Activated CD8-positive, alpha-beta memory T cell treated with anti-CD3 and anti-CD28 coated beads, Interleukin-2, amount 50 U/mL, for 24 hours (primary cell): ENCODE data around the gene FNDC11.
A peak's percentile ranks its signal among the peaks of the same experiment; 100 is the strongest.

Source experiments
- DNase-seq: peaks from one replicate; pipeline ENCODE4 v3.0.0-alpha.2; 2020; ENCODE audit errors: extremely low read depth

FNDC11 gene

DNA sequence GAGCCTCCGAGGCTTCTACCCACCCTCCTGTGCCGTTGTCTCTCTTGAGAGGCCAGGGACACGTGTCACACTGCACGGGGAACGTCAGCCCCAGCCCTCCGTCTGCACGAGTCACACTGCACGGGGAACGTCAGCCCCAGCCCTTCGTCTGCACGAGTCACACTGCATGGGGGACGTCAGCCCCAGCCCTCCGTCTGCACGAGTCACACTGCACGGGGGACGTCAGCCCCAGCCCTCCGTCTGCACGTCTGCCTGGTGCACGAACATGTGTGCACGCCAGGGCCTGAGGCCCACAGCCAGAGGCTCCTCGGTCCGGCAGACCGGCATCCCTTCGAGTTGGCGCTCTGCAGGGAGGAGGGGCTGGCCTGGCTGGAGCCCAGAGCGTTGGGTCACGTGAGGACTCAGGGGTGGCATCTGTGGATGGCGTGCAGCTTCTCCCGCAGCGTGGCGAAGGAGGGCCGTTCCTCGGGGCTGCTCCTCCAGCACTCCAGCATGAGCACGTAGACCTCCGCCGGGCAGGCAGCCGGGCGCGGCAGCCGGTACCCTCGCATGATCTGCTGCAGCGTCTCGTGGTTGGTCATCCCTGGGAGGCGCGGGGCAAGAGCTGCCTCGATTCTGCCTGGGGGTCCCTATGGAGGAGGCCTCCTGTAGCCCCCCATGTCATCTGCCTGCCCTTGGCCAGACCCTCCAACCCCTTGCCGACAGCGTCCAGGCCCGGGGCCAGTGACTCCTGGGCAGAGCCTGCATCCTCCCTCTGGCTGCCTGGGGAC lies 13.4 kb upstream of the FNDC11 start:
- DNase-seq, result no peak

DNA sequence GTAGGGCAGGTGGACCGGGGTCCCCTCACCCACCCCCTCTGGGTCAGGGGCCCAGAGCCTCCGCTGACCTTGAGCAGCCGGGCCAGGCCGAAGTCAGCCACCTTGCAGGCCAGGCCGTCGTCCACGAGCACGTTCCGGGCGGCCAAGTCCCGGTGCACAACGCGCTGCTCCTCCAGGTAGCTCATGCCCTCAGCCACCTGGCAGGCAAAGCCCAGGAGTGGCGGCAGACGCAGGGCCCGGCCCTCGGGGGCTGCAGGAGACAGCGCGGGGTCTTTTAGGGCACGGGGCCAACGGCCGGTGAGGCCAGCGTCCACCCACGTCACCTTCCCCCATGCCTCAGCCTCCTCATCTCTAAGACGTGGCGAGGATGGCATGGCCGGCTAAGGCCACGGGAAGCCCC lies 12.6 kb upstream of the FNDC11 start:
- DNase-seq, result no peak

- DNase-seq, result no peak
These were observed 11.9 kb upstream of the FNDC11 start for GRCh38 chr20:63542031-63542559.

DNA sequence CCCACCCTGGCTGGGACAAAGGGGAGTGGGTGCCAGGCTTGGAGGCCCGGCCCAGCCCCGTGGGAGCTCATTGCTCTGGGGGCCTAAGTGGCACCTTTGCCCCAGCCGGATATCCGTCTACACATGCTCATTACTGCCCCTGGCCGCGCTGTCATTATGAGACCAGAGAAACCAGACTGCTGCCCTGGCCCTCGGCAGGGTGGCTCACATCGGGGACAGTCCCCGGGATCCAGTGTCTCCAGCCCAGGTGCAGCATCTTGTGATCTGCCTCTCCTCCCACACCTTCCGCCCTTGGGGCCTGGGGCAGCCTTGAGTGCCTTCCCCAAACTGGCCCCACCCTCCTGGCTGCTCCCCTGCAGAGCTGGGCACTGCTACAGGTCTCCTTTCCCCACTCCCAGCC lies 11.3 kb upstream of the FNDC11 start:
- no peak for DNase-seq

GRCh38 chr20:63543131-63543530 lies 10.8 kb upstream of the FNDC11 start:
- no peak for DNase-seq

DNA sequence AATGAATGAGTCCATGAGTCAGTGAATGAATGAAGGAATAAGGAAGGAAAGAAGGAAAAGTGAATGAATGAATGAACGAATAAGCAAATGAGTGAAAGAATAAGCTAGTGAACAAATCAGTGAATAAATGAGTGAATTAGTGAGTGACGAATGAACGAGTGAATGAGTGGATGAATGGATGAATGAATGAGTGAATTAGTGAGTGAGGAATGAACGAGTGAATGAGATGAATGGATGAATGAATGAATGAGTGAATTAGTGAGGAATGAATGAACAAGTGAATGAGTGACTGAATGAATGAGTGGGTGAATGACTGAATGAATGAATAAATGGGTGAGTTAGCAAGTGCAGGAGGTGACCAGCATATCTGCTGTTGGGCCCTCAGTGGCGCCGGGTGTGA lies 10.2 kb upstream of the FNDC11 start:
- DNase-seq, result no peak

GRCh38 chr20:63544241-63544957 lies 9.6 kb upstream of the FNDC11 start:
- no peak for DNase-seq

DNA sequence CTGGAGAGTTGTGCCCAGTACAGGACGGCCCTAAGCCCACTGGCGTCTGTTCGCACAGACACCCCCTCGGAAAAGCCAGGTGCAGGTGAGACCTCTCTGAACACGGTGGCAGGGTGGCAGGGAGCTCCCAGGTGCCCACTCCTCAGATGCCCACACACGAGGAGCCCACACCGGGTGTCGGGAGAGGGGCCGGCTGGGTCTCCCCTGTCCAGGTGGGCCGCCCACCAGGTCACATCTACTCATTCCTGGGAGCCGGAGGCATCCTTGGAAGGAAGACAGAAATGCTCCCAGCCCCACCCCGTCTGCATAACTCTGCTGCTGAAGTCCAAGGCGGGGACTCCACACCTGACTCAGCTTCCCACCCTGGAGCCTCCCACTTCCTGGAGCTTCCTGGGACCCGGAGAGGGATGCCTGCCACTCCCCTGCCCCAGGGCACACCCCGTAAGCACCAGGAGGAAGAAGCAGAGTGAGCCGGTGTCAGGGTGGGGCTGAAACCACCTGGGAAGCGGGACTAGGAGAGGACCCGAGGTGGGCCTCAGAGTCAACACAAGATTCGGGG lies 8.9 kb upstream of the FNDC11 start:
- no peak for DNase-seq

DNA sequence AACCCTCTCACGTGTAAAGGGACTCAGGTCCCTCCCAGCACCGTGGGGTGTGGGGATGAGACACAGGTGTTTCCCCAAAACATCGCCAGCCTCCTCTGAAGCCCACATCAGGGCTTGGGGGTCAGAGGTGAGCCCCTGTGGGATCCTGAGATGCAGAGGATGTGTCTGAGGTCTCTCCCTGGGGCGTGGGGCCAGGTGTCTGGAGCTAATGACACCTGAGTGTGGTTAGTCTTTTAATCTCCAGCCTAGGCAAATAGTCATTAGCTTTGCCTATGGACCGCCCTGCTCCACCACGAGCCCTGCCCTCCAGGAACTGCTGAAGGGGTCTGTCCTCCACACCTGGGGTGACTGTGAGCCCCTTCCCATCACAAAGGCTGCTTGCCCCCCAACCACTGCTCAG lies 8.1 kb upstream of the FNDC11 start:
- DNase-seq, result no peak

DNA sequence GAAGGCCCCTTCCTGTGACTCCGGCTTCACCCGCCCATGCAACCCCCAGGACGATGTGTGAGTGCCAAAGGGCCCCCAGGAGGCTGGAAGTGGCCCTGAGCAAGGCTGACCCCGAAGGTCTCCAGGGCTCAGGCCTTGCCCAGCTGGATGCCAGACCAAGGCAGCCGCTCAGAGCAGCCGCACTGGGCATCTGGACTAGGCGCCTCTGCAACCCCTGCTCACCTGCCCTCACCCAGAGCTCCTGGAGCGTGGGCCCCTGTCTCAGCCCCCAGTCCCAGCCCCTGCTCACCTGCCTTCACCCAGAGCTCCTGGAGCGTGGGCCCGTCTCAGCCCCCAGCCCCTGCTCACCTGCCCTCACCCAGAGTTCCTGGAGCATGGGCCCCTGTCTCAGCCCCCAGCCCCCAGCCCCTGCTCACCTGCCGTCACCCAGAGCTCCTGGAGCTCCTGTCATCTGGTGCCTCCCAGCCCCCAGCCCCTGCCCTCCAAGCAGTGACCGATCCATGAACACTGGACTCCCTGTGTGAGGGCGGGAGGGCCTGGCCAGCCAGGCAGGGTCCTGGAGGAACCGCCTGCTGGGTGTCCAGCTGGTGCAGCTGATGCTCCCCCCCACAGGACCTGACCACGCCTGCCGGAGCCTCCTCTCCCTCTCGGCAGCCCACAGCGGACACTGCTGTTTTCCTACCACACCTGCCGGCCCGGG lies 7.6 kb upstream of the FNDC11 start:
- no peak for DNase-seq

GRCh38 chr20:63546956-63547724 lies 6.8 kb upstream of the FNDC11 start:
- DNase-seq, result no peak

GRCh38 chr20:63547725-63548480 lies 6.1 kb upstream of the FNDC11 start, which contains the start of gene SRMS:
TSS of gene SRMS (minus strand) at chr20:63547749. CDS start at chr20:63547463, 286 bp downstream.
- DNase-seq, result no peak

GRCh38 chr20:63548542-63548941 lies 5.4 kb upstream of the FNDC11 start:
- DNase-seq, result no peak

GRCh38 chr20:63549019-63549418 lies 4.9 kb upstream of the FNDC11 start:
- no peak for DNase-seq

DNA sequence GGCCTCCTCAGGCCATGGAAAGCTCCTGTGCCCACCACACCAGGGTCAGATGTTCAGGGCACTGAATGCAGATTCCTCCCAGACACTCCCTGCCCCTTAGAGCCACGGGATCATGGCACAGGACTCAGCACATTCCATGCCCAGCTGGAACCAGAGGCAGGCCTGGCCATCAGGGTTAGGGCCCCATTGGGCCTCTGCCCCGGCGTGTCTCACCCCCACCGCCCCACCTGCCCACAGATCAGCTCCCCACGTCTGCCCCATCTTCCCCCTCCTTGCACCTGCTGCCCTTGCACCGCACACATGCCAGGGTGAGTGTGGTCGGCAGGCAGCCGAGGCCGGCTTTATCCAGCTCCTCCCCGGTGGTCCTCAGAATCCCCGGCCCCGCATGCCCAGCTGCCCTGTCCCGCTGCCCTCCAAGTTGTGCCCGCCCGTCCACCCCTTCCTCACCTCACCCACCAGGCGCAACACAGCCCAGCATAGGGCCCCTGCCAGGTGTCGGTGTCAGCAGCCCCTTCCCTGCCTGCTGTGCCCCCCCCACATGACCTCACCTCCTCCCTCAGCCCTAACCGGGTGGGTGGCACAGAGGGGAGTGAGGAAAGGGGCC lies 4.2 kb upstream of the FNDC11 start:
- no peak for DNase-seq

DNA sequence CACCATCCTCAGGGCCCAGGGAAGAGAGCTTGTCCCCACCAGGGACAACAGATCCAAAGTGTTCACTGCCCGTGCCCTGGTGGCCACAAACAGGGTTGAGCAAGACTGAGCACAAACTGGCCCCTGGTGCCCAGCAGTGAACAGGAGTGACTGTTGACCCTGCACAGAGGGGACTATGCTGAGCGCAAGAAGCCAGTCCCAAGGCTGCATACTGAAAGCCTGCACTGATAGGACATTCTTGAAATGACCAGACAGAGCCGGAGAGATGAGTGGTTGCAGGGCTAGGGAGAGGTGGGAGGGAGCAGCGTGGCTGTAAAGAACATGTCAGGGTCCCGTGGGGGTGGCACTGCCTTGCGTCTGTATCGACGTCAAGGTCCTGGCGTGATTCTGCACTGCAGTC lies 2.9 kb upstream of the FNDC11 start:
- DNase-seq, result no peak

GRCh38 chr20:63552481-63553249 lies 1.3 kb upstream of the FNDC11 start:
- DNase-seq, result no peak

GRCh38 chr20:63553251-63553932 lies 567 bp upstream of the FNDC11 start:
- DNase-seq, result peak; percentile 70
